AG10803 (cell line): ENCODE results near the gene ZFP69B.

Source experiments
- DNase-seq: peaks from one replicate; pipeline ENCODE4 v3.0.0; 2010; ENCODE audit warnings: low read depth
- H3K4me3 ChIP-seq: 2 replicates; pipeline ENCODE4 v1.5.1; 2011; ENCODE audit warnings: mild to moderate bottlenecking, low read length, control low read depth
- TF ChIP-seq, protein P1 (sequence below): conservative IDR thresholded peaks from 2 replicates; pipeline ENCODE4 v1.5.1; 2011; ENCODE audit warnings: mild to moderate bottlenecking, low read length, control low read depth, inconsistent platforms

The ZFP69B gene

DNA sequence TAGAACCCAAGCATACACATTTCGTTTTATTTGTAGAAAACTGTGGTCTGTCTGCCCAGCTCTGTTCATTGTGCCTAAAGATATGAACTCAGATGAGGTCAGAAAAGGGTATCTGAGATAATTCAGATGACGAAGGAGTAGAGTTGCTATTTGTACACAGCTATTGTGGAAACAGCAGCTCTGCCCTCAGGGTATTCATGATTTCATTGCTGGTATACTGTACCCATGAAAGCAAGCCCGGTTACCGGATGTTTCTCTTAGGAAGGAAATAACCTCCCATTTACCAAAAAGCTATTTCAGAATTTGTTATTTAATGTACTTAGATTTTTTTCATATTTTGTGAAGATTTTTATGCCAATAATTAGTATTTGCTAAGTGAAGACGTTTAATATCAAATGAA, 39.0 kb upstream of the ZFP69B start:
- TF ChIP-seq, protein P1, sequence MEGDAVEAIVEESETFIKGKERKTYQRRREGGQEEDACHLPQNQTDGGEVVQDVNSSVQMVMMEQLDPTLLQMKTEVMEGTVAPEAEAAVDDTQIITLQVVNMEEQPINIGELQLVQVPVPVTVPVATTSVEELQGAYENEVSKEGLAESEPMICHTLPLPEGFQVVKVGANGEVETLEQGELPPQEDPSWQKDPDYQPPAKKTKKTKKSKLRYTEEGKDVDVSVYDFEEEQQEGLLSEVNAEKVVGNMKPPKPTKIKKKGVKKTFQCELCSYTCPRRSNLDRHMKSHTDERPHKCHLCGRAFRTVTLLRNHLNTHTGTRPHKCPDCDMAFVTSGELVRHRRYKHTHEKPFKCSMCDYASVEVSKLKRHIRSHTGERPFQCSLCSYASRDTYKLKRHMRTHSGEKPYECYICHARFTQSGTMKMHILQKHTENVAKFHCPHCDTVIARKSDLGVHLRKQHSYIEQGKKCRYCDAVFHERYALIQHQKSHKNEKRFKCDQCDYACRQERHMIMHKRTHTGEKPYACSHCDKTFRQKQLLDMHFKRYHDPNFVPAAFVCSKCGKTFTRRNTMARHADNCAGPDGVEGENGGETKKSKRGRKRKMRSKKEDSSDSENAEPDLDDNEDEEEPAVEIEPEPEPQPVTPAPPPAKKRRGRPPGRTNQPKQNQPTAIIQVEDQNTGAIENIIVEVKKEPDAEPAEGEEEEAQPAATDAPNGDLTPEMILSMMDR: no peak
- no peak overlapping the region for H3K4me3 ChIP-seq
- no peak for DNase-seq

DNA sequence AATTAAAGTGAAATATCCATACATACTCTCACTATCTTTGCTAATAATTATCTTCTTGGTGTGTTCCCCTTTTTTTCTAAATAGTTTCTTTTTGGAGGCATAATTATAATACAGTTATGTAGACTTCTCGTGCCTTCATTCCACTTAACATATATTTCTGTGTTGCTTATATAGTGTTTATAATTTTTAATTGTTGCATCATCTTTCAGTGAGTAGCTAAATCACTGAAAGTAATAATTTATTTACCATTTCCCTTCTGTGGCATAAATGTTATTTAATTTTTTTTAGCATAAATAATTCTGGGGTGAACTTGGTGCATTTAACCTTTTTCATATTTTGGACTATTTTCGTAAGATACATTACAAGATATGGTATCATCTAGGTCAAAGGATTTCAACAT, 38.4 kb upstream of the ZFP69B start:
- DNase-seq: no peak
- TF ChIP-seq, protein P1: no peak
- H3K4me3 ChIP-seq: no peak overlapping the region

DNA sequence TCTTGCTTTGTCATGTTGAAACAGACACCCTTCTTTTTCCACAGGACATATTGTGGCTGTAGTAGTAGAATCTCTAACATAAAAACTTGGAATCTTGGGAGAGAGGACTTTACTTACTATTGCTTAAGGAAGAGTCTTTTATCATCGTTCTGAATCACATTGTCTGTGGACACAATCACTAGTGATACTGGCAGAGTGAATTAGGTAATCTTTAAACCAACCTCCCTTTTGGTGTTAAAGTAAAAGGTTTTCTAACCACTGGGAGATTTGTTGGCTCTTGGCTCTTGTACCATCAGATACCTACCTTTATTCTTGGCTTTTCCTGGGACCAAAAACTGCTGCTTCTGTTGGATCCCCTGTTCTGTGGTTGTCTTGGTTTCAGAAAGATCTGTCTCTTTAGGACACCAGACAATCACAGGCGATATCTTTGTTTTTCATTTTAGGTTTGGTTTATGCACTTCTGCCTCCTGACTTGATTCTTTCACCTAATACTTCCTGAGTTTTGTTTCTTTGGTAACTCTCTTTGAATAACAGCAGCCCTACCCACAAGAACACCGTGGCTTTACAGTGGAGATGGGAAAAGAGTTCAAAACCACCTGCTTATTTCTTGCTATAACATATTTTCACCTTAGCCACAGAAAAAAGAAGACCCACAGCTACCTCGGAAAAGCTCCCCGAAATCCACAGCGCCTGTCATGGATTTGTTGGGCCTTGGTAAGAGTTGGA, 36.6 kb upstream of the ZFP69B start:
- TF ChIP-seq, protein P1: no peak
- DNase-seq: no peak
- no peak overlapping the region for H3K4me3 ChIP-seq

GRCh38 chr1:40414331-40414730, 35.9 kb upstream of the ZFP69B start:
- DNase-seq: no peak
- TF ChIP-seq, protein P1: no peak
- no peak overlapping the region for H3K4me3 ChIP-seq

DNA sequence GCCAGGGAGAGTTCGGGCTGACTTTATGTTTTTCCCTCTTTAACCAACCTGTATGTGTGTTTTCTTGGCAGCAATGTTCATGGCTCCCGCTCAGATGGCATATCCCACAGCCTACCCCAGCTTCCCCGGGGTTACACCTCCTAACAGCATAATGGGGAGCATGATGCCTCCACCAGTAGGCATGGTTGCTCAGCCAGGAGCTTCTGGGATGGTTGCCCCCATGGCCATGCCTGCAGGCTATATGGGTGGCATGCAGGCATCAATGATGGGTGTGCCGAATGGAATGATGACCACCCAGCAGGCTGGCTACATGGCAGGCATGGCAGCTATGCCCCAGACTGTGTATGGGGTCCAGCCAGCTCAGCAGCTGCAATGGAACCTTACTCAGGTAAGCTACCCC, 33.6 kb upstream of the ZFP69B start:
- TF ChIP-seq, protein P1: no peak
- H3K4me3 ChIP-seq: no peak overlapping the region
- no peak for DNase-seq

GRCh38 chr1:40421431-40422384, 28.6 kb upstream of the ZFP69B start:
- TF ChIP-seq, protein P1: no peak
- DNase-seq: peak; percentile 24
- no peak overlapping the region for H3K4me3 ChIP-seq
